ENCODE measurements around the gene NTM.

DNA sequence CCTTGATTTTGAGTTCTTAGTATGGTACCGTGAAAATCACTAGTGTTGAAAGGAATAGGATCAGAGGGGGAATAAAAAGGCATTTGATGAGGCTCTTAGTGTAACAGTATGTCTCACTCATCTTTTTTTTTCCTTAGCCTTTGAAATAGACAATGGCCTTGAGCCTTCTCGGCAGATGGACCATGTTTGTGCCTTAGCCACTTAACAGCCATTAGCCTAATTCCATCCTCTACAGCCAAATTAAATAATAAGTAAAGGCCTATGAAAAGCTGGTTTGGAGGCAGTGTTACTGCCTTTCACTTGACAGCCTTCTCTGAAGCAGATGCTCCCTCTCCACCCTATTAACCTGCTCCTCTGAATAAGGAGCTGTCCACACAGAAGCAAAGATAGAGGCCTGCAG is 580.7 kb downstream of the NTM start:
- no peak for TF ChIP-seq EP300 (IDR thresholded peaks at IDR 0.05)
- no peak for TF ChIP-seq POLR2A (IDR thresholded peaks at IDR 0.05)
- no peak for TF ChIP-seq CTCF (IDR thresholded peaks at IDR 0.05)
- TF ChIP-seq POLR2AphosphoS5 (IDR thresholded peaks at IDR 0.05), result no peak
